ENCODE data around the gene ARL5C.

ARL5C gene

GRCh38 chr17:39192901-39193300, 26.9 kb upstream of the ARL5C start:
- no peak for TF ChIP-seq CTCF (IDR thresholded peaks at IDR 0.05)

GRCh38 chr17:39191750-39192510, 26.0 kb upstream of the ARL5C start:
- TF ChIP-seq CTCF (IDR thresholded peaks at IDR 0.05) = no peak

DNA sequence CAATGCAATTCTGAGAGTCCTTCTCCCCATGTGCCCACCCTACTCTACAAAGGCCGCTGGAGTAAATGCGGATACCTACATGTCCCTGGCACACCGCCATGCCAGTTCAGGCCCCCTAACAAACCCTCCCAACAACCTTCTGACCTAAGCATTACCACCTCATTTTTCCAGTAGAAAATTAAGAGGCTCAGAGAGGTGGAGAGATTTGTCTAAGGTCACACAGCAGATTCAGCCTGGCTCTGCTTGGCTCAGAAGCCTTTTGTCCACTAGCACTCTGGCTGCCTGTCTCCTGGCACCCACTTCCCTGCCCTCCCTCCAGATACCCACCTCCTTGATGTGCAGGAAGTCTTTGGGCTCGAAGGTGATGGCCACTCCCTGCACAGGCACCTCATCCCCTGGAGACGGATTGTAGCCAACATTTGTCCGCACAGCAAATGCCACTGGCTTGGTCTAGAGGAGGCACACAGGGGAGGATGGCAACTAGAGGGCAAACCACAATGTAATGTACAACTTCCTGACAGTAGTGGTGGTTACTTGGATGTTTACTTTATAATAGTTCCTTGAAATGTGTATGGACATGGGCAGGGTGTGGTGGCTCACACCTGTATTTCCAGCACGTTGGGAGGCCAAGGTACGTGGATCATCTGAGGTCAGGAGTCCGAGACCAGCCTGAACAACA, 21.3 kb upstream of the ARL5C start:
- no peak for TF ChIP-seq CTCF (IDR thresholded peaks at IDR 0.05)

GRCh38 chr17:39186481-39187002, 20.6 kb upstream of the ARL5C start:
- no peak for TF ChIP-seq CTCF (IDR thresholded peaks at IDR 0.05)

DNA sequence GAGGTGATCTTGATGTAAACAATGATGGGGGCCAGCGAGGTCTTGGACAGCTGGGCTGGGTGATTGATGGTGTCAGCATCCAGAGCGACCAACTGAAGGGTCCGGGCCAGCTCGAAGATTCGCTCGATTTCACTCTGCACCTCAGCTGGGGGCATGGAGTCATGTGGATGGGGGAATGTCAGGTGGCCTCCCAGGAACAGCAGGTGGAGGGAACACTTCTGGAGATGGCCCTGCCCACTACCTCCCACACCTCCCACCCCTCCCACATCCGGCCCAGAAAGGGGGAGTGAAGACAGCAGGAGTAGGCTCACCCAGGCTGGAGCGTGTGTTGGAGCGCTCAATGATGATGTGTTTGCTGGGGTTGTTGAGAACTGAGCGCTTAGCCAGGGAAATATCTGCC, 17.8 kb upstream of the ARL5C start:
- TF ChIP-seq CTCF (IDR thresholded peaks at IDR 0.05) = no peak

- no peak for TF ChIP-seq CTCF (IDR thresholded peaks at IDR 0.05)
Measured at GRCh38 chr17:39183045-39183444, 17.1 kb upstream of the ARL5C start.

DNA sequence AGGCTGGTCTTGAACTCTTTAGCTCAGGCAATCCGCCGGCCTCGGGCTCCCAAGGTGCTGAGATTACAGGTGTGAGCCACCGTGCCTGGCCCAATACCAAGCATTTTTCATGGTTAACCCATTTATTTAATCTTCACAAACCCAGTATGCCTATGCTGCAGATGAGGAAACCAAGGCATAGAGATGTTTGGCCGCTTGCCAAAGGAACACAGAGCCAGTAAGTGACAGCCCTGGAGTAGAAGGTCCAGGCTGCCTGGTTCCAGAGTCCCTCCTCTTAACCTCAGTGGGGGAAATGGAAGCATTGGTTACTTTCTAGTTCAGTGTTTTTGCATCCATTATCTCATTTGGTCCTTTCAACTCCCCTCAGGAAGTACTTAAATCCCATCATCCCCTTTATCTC, 15.3 kb upstream of the ARL5C start:
- no peak for TF ChIP-seq CTCF (IDR thresholded peaks at IDR 0.05)
